ENCODE results near the gene CXADR. TPM values are rescaled to one million over a fixed set of nuclear protein-coding genes. Genes with fewer than 3 reads are reported as not detected.

CXADR gene
- total RNA-seq, 1 donor from 2014 or later, result 54.9 TPM

DNA sequence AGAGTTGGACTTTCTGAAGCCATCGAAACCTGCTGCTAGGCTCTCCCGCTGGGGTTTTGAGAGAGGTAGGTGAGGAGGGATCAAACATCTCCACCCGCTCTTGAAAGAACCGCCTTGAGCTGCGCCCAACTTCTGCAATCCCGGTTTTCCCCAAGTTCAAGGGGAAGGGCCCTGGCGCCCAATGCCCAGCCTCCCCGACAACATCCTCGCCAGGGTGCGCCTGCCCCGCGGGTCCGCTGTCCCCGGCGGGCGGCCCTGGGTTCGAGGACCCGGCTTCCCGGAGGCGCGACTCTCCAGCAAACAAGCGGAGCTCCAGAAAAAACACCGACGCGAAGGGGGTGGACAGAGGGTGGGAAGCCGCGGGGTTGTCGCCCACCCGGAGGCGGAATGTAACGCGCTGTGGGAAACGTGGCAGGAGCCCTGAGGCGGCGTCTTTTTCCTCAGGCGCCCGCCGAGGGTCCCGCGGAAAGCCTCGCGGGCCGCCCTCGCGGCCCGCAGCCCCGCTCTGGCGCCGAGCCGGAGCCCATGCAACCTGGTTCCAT is 99.3 kb downstream of the CXADR start:
- Mint-ChIP-seq H3K27me3 (ENCODE audit: unreplicated experiment) (peaks cover 12% of the 10 kb centered on the region), H3K4me1 (ENCODE audit: low read depth, unreplicated experiment) (peaks cover 4% of the 10 kb centered on the region), H3K36me3 (ENCODE audit: unreplicated experiment) (peaks cover 4% of the 10 kb centered on the region), H3K4me3 (ENCODE audit: unreplicated experiment) (peak overlapping the region; percentile 95), H3K9me3 (ENCODE audit: unreplicated experiment) (peaks cover 4% of the 10 kb centered on the region), H3K27ac (ENCODE audit: unreplicated experiment) (peak overlapping the region; percentile 92)
- TF ChIP-seq, protein P1, sequence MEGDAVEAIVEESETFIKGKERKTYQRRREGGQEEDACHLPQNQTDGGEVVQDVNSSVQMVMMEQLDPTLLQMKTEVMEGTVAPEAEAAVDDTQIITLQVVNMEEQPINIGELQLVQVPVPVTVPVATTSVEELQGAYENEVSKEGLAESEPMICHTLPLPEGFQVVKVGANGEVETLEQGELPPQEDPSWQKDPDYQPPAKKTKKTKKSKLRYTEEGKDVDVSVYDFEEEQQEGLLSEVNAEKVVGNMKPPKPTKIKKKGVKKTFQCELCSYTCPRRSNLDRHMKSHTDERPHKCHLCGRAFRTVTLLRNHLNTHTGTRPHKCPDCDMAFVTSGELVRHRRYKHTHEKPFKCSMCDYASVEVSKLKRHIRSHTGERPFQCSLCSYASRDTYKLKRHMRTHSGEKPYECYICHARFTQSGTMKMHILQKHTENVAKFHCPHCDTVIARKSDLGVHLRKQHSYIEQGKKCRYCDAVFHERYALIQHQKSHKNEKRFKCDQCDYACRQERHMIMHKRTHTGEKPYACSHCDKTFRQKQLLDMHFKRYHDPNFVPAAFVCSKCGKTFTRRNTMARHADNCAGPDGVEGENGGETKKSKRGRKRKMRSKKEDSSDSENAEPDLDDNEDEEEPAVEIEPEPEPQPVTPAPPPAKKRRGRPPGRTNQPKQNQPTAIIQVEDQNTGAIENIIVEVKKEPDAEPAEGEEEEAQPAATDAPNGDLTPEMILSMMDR (IDR thresholded peaks at IDR 0.05; ENCODE audit: partially characterized antibody, unreplicated experiment), result no peak
- DNase-seq, result peak; percentile 35

DNA sequence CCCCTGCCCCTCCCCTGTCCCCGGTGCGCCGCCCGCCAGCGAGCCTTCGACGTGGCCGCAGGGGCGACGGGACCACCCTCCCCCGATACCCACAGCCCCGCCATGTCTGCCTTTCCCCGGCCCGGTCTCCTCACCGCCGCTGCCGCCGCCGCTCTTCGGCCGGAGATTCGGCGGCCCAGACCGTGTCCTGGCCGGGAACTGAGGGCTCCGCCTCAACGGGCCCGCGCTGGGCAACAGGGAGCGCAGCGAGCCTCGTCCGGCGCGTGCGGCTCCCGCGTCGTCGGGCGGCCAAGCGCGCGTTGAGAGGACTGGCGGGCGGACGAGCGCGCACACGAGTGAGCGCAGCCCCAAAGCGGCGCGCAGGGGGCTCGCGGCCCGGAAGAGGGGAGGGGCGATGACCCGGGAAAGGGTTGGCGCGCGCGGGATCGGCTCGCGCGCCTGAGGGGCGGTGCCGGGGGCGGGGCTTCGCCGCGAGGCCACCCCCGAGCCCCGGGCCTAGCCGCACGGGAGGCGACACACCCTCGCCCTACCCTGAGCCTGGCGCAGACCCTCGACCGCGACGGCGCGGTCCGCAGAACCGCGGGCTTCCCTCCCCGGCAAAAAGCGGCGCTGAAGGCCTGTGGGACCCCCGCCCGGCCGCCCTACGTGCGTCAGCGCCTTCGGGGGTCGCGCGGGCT is 99.9 kb downstream of the CXADR start, which contains the start of gene BTG3:
Gene BTG3, minus strand, starts transcription at position 337 of the 677 bp plus-strand sequence. CDS start 3,757 bp downstream, outside the sequence.
- Mint-ChIP-seq H3K4me3 (ENCODE audit: unreplicated experiment) (peak within 1 kb of the TSS; percentile 95), H3K27ac (ENCODE audit: unreplicated experiment) (peak within 1 kb of the TSS; percentile 92), H3K4me1 (ENCODE audit: low read depth, unreplicated experiment) (peaks cover 4% of the 10 kb centered on the region), H3K36me3 (ENCODE audit: unreplicated experiment) (peaks cover 4% of the 10 kb centered on the region), H3K9me3 (ENCODE audit: unreplicated experiment) (peaks cover 4% of the 10 kb centered on the region), H3K27me3 (ENCODE audit: unreplicated experiment) (peaks cover 13% of the 10 kb centered on the region)
- peak; percentile 73 for DNase-seq
- TF ChIP-seq, protein P1 (IDR thresholded peaks at IDR 0.05; ENCODE audit: partially characterized antibody, unreplicated experiment), result no peak

DNA sequence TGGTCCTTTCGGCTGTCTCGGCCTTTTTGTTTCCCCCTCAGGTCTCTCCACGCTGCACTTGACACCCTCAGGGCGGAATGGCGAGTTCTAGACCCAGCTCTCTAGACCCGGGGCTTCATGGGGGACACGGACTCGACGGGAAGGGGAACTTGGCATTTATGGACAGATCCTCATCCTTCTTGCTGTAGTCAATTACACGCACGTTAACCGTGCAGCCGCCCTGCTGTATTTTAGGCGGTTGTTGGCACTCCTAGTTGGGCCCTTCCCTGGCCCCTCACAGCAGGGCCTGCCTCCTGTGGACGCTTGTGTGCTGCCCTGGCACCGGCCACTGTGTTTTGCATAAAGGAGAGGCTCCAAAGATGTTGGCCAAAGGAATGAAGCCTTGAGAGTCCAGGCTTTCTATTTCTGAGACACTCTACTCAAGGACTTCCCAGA is 100.4 kb downstream of the CXADR start:
- H3K27ac Mint-ChIP-seq (ENCODE audit: unreplicated experiment), result no peak overlapping the region

DNA sequence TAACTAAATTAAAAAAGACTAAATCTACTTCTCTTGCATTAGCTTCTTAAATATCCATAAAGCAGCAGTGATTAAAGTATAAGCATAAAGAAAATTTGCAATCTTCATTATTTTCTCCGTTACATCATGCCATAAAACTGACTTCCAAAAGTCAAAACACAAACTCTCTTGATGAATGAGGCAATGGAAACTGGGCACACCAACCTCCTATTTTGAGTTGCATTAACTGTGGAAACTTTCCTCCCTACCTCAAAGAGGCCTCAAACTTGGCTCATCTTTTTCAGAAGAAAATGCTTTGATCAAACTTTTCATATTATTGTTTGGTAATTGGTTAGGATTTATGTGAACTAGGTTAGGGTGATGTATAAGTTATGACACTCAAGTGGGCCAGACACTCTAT is 104.0 kb downstream of the CXADR start:
- H3K36me3 Mint-ChIP-seq (ENCODE audit: unreplicated experiment), result no peaks in the 10 kb centered on the region
- TF ChIP-seq, protein P1 (IDR thresholded peaks at IDR 0.05; ENCODE audit: partially characterized antibody, unreplicated experiment), result no peak
- H3K4me1 Mint-ChIP-seq (ENCODE audit: low read depth, unreplicated experiment), result no peaks in the 10 kb centered on the region
- no peak overlapping the region for H3K27ac Mint-ChIP-seq (ENCODE audit: unreplicated experiment)
- no peak for DNase-seq
- peaks cover 8% of the 10 kb centered on the region for H3K27me3 Mint-ChIP-seq (ENCODE audit: unreplicated experiment)
- no peak overlapping the region for H3K4me3 Mint-ChIP-seq (ENCODE audit: unreplicated experiment)
- H3K9me3 Mint-ChIP-seq (ENCODE audit: unreplicated experiment), result peaks cover 6% of the 10 kb centered on the region

More for the DNA sequence above, 100.4 kb downstream of the CXADR start:
- Mint-ChIP-seq H3K36me3 (ENCODE audit: unreplicated experiment) (peaks cover 4% of the 10 kb centered on the region), H3K27me3 (ENCODE audit: unreplicated experiment) (peaks cover 15% of the 10 kb centered on the region), H3K4me3 (ENCODE audit: unreplicated experiment) (peak overlapping the region; percentile 86), H3K4me1 (ENCODE audit: low read depth, unreplicated experiment) (peaks cover 4% of the 10 kb centered on the region), H3K9me3 (ENCODE audit: unreplicated experiment) (peaks cover 6% of the 10 kb centered on the region)
- peak; percentile 17 for DNase-seq
- TF ChIP-seq, protein P1 (IDR thresholded peaks at IDR 0.05; ENCODE audit: partially characterized antibody, unreplicated experiment), result no peak

DNA sequence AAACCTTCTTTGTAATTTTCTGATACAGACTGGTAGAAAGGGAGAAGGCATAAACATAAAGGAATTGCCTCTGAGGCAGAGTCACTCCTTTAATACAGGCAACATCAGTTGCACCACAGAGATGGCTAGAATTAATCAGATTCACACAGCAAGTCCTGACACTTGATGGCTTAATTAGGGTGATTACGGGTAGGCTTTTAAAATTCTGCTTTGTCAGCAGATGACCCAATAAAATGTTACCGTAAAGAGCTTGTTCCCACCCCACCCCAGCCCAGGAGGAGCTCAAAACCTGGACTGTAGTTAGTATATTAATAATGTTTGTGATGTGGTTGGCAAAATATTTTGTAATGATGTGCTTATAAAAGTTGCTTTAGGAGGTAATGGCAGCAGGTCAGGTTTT is 109.2 kb downstream of the CXADR start:
- peaks cover 4% of the 10 kb centered on the region for H3K27me3 Mint-ChIP-seq (ENCODE audit: unreplicated experiment)

More for the DNA sequence above, 109.2 kb downstream of the CXADR start:
- TF ChIP-seq, protein P1 (IDR thresholded peaks at IDR 0.05; ENCODE audit: partially characterized antibody, unreplicated experiment), result no peak
- no peak for DNase-seq
- Mint-ChIP-seq H3K36me3 (ENCODE audit: unreplicated experiment) (no peaks in the 10 kb centered on the region), H3K9me3 (ENCODE audit: unreplicated experiment) (peaks cover 2% of the 10 kb centered on the region), H3K4me3 (ENCODE audit: unreplicated experiment) (no peak overlapping the region), H3K27ac (ENCODE audit: unreplicated experiment) (no peak overlapping the region), H3K4me1 (ENCODE audit: low read depth, unreplicated experiment) (no peaks in the 10 kb centered on the region)

Data from glutamatergic neuron (in vitro differentiated cells).